Stimulated activated CD8-positive, alpha-beta memory T cell treated with anti-CD3 and anti-CD28 coated beads, Interleukin-4, amount 100 ng/mL, for 24 hours (primary cell): ENCODE measurements around the gene CSTPP1.
"Not testable (repeated sequence)": the region's sequence is repeated elsewhere in the genome, so short reads cannot be mapped to it uniquely, and the experiment has no call there.

Experiments used
- DNase-seq: peaks from one replicate; pipeline ENCODE4 v3.0.0-alpha.2; 2020; ENCODE audit warnings: low read depth

Gene CSTPP1

DNA sequence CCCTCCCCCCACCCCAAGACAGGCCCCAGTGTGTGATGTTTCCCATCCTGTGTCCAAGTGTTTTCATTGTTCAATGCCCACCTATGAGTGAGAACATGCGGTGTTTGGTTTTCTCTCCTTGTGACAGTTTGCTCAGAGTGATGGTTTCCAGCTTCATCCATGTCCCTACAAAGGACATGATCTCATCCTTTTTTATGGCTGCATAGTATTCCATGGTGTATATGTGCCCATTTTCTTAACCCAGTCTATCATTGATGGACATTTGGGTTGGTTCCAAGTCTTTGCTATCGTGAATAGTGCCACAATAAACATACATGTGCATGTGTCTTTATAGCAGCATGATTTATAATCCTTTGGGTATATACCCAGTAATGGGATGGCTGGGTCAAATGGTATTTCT lies 55.8 kb downstream of the CSTPP1 start:
- not testable (repeated sequence) for DNase-seq

DNA sequence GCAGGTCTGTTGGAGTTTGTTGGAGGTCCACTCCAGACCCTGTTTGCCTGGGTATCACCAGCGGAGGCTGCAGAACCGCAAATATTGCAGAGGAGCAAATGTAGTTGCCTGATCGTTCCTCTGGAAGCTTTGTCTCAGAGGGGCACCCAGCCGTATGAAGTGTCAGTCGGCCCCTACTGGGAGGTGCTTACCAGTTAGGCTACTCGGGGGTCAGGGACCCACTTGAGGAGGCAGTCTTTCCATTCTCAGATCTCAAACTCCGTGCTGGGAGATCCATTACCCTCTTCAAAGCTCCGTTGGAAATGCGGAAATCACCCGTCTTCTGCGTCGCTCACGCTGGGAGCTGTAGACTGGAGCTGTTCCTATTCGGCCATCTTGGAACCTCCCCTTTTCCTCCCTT lies 61.2 kb downstream of the CSTPP1 start:
- DNase-seq = not testable (repeated sequence)

DNA sequence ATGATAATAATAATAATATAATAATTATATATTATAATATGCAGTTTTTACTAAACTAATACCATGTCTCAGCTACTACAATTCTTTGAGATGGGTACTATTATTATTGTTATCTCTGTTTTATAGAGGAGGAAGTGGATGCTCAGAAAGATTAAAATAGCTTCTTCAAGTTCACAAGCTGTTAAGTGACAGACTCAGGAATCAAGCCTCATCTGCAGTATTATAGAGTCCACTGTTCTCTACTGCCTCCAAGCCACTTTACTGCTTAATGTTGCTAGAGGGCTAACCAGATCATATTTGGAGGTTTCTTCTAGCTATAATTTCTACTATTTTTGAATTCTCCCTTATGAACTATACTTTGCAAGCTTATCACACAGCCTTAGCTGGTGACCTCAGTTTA lies 62.7 kb downstream of the CSTPP1 start:
- no peak for DNase-seq

DNA sequence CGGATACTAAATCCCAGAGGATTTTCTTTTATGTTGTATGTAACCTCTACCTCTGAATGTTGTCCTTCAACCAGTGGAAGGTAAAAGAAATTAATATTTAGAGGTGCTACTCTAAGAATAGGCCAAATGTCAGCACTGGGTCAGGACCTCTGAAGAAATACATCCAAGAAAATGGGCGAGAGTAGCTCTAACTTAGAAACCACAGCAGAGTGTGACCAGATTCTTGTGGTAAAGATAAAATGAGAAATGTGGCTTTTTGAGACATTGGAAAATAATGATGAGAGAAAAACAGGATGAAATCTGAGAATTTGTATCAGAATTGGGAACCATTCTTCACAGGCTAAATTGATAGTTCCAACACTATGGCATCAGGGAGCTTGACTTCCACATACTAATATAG lies 63.5 kb downstream of the CSTPP1 start:
- no peak for DNase-seq

DNA sequence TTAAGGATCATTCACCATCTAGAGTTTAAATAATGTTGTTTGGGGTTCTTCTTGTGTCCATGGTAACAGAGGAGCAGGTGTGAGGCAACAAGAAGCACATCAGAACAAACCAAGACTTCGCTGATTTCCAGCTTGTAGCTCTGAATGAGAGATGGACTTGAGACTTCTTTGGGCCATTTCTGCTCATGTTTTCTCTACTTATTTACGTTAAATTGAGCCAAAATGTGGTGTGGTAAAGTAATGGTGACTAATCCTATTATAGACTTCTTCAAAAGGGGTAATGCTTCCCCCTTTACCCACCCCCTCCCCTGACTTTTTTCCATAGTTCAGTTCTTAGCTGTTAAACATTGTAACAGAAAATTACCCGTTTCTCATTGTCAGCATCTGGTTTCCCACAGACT lies 65.2 kb downstream of the CSTPP1 start:
- no peak for DNase-seq

DNA sequence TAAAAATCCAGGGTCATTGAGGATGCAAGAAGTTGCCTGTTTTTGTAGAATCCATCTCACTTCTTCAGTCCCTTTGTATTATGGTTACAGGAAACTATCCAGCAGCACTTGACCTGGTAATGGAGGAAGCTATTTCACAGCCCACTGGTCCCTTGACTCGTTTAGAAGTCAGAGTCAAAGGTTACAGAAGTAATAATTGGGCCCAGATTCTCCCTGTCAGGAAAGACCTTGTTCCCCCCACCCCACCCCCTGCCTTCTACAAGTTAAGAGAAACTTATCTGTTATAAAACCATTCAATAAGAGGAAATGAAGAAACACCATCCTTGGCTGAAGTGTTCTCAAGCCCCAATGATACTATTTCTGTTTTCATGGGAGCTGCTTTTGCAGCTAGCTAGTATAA lies 65.8 kb downstream of the CSTPP1 start:
- DNase-seq = no peak

DNA sequence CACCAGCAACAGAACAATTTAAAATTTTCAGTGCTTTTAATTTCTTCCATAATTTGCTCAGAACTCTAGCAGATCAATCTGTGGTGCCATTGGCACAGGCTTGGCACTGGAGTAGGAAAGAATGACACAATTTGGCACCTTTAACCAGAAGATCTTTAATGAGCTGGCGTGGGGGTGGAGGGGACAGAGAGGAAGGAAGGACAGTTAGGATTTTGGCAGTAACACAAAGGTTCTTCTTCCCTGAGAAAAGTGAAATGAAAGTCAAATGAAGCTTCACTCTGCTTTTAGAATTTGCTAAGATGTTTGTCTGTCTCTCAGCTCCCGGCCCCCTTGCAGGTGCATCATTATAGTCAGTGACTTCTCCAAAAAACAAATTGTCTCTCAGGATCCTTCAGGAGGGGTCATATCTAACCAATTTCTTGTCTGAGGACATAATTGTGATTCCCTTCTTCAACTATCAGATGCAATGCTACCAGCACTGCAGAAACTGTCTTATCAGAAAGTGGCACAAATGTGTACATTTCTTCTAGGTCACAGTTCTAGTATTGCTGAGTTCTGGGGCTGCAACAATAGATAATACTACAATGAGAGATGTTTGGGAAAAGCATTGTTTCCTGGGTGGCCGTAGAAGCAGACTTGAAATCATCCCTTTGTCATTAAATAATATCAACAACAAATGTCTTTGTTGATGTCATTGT lies 66.8 kb downstream of the CSTPP1 start:
- no peak for DNase-seq

DNA sequence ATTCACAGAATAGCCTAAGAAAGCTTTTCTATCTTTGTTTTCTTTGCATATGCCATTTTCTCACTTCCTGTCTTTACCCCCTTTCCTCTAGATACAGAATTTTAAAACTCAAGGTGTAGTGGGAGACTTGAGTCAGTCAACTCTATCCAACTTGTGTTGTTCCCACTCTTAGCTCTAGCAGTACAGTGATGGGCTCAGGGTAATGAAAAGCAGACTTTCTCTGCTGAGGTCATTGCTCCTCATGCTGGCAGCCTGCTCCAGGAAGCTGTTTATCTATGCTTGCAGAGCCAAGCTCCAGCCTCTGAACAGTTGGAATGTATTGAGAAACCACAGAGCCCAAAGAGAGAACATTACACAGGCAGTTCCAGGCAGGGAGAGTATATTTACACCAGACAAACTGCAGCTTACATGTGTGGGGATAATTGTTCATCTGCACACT lies 68.1 kb downstream of the CSTPP1 start:
- DNase-seq = no peak

DNA sequence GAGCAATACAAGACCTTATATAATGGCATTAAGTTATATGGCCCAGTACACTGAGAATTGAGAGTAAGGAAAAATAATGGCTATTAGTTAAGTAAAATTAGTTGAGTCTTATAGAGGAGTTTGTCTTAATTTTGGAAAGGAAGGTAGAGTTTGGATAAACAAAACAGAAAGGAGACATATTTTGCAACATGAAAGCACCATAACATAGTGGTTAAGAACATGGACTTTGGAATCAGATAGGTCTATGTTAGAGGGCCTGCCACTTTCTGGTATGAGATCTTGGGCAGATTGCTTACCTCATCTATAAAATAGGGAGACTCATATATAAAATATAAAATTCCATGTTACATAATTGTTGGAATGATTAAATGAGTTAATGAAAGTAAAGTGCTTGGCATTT lies 68.9 kb downstream of the CSTPP1 start:
- no peak for DNase-seq

DNA sequence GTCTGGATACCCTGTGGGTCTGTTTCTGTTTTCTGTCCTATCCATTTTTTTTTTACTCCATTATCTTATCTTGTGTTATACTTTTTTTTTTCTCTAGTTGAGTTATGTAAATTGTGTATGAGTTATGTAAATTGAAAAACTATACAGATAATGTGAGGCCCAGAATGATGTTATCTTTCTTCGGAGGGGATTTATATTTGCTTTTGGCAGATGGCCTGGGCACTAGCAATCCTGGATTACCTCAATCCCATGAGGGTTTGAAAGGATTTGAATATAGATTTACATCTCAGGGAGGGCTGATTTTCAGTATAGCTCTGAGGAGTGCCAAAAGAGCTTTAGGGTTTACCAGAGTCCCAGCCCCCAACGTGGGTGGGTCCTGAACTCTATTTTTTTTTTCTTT lies 71.0 kb downstream of the CSTPP1 start:
- DNase-seq = no peak

DNA sequence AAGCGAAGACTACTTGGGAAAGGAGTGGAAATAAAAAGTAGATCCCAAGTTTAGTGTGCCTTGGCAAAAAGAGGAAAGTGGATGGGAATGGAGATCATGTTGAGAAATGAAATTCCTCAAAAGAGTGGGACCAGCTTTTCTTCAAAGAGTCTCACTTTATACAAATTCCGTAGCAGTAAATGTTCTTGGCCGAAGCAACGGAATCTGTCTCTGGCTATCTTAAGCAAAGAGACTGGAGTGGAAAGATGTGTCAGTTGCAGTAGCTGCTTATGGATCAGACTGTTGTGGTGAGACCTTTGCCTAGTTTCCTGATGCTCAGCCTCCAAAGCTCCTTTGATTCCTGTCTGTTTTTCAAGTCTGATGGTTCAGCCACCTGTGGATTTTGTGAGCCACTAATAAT lies 73.6 kb downstream of the CSTPP1 start:
- DNase-seq = no peak

DNA sequence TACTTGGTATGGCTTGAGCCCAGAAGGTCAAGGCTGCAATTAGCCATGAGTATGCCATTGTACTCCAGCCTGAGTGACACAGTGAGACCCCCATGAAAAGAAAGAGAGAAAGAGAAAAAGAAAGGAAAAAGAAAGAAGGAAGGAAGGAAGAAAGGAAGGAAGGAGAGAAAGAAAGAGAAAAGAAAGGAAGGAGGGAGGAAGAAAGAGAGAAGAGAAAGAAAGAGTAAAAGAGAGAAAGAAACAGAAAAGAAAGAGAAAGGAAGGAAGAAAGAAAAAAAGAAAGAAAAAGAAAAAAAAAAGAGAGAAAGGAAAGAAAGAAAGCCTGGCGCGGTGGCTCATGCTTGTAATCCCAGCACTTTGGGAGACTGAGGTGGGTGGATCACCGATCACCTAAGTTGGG lies 77.5 kb downstream of the CSTPP1 start:
- no peak for DNase-seq

DNA sequence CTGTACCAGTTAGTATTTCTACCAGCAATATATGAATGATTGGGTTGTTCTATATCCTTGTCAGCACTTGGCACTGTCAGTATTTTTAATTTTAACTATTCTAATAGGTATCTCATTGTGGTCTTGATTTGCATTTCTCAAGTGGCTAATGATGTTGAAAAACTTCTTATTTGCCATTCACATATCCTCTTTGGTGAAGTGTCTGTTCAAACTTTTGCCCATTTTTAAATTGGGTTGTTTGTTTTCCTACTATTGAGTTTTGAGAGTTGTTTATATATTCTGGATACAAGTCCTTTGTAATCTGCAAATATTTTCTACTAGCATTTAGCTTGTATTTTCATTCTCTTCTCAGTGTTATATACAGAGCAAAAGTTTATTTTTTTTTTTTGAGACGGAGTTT lies 82.1 kb downstream of the CSTPP1 start:
- no peak for DNase-seq

DNA sequence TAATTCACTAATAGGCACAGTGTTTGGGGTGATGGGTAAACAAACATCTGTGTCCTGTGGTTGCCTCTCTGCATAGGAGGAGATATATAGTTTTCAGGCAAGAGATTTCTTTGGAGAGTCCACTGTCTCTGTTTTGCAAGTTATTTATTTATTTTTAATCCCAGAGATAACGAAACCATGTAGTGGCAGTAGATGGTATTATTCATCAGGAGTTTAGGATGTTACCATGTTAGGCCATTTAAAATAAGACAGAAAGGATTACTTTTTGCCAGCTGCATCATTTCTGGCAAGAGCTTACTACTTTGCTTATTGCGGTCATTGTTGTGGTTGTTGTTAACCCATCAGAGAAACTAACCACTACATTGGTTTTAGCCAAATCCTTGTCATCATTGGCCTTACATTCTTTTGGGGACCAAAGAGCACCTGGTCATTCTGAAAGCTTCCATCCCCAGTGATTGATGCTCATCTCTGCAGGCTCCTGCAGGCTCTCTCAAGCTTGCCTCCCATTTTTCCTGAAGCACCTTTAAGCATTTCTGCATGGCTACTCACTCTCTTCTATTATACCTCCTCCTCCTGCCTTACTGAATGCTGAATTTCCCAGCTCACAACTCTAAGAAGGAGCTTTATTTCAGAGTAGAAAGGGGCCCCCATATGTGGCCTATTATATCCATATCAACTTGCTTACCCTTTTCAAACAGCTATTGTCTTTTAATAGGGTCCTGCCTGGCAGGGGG lies 84.4 kb downstream of the CSTPP1 start:
- DNase-seq = no peak

DNA sequence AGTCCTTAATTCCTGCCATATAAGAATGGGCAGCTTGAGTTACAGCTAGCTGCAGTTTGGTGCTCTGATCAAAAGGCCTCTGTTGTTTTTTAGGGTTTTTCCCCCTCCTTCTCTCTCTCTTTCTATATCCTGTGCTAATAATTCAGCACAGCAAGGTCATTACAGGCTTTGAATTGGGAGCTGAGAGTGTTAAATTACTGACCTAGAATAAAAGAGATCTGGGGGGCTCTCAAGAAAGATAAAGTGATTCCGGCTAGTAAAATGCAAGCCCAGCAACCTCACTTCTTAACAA lies 84.9 kb downstream of the CSTPP1 start:
- no peak for DNase-seq

DNA sequence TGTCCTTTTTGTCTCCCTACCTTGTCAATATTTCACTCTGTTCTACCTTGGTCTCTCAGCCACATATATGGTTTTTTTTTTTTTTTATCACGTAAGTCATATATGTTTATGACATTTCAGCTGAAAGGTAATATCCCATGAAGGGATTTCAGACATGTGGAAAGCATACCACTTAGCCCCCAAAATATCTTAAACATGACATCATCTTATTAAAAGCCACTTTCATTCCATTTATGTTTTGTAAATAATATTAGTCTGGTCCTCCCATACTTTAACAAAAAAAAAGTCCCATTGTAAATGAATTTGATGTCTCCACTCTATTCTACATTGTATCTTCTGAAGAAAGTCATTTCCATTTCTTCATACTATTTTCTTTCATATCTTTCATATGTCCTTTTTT lies 85.4 kb downstream of the CSTPP1 start:
- no peak for DNase-seq

DNA sequence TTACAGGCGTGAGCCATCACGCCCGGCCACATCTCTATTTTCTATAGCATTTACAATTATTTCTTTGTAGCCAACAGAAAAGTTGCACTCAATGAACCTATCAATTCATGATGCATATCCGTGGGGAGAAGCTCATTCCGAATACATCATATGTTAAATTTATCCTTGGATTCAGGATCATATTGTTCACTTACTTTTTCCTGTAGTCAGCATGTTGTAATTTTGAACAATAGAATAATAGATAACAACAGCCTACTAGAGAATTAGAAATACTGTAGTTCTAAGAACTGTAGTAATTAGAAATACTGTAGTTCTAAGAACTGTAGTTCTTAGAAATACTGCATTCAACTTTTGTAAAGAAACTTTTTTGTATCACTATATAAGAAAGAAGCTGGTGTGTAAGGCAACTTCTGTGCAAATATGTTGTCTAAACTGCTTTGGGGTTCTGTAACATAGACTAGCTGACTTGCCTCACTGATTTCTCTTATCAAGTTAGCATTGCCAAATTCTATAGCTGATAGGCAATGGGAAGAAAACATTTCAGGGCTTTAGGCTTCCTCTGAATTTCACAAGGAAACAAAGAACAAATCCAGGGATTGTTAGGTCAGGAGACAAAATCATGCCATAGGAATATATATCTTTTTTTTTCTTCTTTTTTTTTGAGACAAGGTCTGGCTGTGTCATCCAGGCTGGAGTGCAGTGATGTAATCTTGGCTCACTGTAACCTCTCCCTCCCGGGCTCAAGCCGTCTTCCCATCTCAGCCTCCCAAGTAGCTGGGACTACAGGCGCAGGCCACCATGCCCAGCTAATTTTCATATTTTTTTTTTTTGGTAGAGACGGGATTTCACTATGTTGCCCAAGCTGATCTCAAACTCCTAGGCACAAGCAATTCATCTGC lies 91.9 kb downstream of the CSTPP1 start:
- no peak for DNase-seq

DNA sequence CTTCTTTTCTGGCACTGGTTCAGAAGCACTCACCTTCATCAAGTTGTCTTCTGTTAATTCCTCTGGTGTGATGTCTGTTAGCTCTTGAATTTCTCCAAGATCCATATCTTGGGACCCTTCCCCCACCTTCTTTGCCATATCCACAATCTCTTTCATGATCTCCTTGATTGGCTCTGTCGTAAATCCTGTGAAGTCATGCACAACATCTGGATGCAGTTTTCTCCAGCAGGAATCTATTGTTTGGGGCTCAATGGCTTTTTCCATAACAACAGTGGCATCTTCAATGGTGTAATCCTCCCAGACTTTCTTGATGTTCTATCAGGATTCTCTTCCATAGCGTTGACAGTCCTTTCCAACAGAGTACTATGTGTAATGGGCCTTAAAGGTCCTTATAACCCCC lies 96.9 kb downstream of the CSTPP1 start:
- no peak for DNase-seq

DNA sequence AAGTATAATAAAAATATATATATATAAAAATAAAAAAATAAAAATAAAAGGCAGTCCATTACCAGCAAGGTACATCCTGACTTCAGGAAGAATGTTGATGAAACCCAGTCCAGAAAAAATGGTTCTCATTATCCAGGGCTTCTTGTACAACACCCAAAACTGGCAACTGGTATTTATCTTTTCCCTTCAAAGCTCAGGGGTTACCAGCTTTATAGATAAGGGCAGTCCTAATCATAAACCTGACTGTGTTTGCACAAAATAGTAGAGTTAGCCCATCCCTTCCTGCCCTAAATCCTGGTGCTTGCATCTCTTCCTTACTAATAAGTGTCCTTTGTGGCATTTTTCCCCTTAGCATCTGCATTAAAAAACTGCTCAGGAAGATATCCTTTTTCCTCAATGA lies 97.5 kb downstream of the CSTPP1 start:
- no peak for DNase-seq

DNA sequence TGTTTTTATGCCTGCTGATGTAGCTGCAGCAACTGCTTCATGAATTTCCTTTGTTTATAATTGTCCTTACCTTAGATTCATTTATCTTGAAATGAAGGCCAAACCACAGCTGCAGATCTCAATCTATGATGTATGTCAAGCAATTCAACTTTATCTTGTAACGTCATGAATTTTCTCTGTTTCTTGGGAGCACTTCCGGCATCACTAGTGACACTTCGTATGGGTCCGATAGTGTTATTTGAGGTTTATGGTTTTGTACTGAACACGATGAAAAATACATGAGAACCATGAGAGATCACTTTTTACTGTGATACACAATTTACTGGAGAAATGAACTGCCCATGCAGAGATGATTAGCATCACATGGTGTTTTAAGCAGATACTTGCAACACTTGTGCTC lies 98.5 kb downstream of the CSTPP1 start:
- no peak for DNase-seq

DNA sequence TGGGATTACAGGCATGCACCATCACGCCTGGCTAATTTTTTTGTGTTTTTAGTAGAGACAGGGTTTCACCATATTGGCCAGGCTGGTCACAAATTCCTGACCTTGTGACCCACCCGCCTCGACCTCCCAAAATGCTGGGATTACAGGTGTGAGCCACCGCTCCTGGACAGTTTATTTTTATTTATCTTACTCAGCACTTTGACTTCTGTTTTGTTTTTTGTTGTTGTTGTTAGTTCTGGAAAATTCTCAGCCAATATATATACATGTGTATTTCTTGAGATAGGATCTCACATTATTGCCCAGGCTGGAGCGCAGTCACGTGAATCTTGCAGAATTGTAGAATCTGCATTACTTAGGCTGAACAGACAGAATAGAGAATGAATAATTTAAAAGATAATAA lies 107.6 kb downstream of the CSTPP1 start:
- DNase-seq = no peak

DNA sequence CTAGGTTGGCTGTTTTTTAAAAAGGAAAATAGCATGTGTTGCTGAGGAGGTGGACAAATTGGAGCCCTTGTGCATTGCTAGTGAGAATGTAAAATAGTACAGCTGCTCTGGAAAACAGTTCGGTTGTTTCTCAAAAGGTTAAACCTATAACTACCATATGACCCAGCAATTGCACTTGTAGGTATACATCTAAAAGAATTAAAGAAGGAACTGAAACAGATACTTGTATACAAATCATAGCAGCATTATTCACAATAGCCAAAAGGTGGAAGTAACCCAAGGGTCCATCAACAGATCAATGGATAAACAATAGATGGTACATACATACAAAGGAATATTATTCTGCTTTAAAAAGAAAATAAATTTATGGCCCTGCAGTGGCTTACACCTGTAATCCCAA lies 111.4 kb downstream of the CSTPP1 start:
- no peak for DNase-seq

DNA sequence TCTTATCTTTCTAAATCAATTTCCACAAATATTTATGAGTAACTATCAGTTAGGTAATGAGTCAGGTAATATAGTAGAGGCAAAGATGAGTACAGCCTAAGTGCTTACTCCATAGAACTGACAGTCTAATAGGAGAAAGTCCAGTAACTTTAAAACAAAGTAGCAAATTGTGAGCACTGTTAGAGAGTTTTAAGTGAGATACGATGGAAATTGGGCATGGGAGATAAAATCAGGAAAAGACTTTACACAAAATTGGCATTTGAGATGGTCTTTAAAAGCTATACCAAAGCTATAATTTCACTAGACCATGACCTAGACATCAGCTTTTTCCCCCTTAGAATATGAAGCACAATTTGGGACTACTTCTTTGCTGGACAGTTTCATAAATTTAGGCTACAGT lies 113.7 kb downstream of the CSTPP1 start:
- DNase-seq = no peak
